Endothelial cell of umbilical vein (primary cell): ENCODE data around the gene SERPINA3. TPM values are rescaled to one million over a fixed set of nuclear protein-coding genes. Genes with fewer than 3 reads are reported as not detected.

Source experiments
- BruUV-seq: library from RNA; stranded (reverse); fragments of 400-500 nt; replicated peaks from 2 replicates; lab custom pipeline; 2021; lab: Mats Ljungman, UMichigan
- CTCF ChIA-PET: fragments of 300-600, 350-600 bp; sonication (Branson Sonifier 250); formaldehyde crosslinking; loops from one replicate; lab custom pipeline; 2021; ENCODE audit warnings: antibody characterized with exemption, inconsistent platforms; lab: Charles Lee
- POLR2A ChIA-PET: fragments of 300-600, 350-600 bp; sonication (Branson Sonifier 250); formaldehyde crosslinking; loops from one replicate; lab custom pipeline; 2021; ENCODE audit warnings: antibody characterized with exemption, inconsistent platforms; lab: Charles Lee
- DNase-seq: peaks from one replicate; pipeline ENCODE4 v3.0.0-alpha.2; 2011; ENCODE audit warnings: low read depth, low spot score
- FAIRE-seq: peaks from 2 replicates; lab custom pipeline; 2011; peaks lifted over from hg19 to GRCh38; lab: Jason Lieb, UNC
- H2AFZ ChIP-seq: 2 replicates; pipeline ENCODE4 v1.6.0; 2012; ENCODE audit warnings: low read depth, low read length, control low read depth, inconsistent platforms
- H3K27ac ChIP-seq: 2 replicates; pipeline ENCODE4 v1.5.1; 2011; ENCODE audit warnings: low read depth, mild to moderate bottlenecking, control low read depth, low read length, moderate library complexity; ENCODE audit not compliant: insufficient read depth
- H3K27me3 ChIP-seq, 2 experiments: 2 replicates each; pipeline versions ENCODE4 v1.6.0 to v1.6.1; 2011; ENCODE audit warnings: low read length in 2 of 2, mixed read lengths in 1 of 2; ENCODE audit not compliant: control insufficient read depth in 2 of 2, insufficient read depth in 2 of 2
- H3K36me3 ChIP-seq, 2 experiments: 2 replicates in 1 of 2; 3 replicates in 1 of 2; pipeline ENCODE4 v1.5.1; 2011; ENCODE audit warnings: low read length in 2 of 2, mild to moderate bottlenecking in 1 of 2, moderate library complexity in 1 of 2; ENCODE audit not compliant: control insufficient read depth in 2 of 2, insufficient read depth in 2 of 2; ENCODE audit errors: extremely low read depth in 1 of 2
- H3K4me1 ChIP-seq: 3 replicates; pipeline ENCODE4 v1.5.1; 2011; ENCODE audit warnings: mild to moderate bottlenecking, low read length; ENCODE audit not compliant: control insufficient read depth, insufficient read depth; ENCODE audit errors: extremely low read depth
- H3K4me2 ChIP-seq: 2 replicates; pipeline ENCODE4 v1.6.1; 2011; ENCODE audit warnings: low read length, control low read depth, mixed read lengths; ENCODE audit not compliant: insufficient read depth
- H3K4me3 ChIP-seq, 3 experiments: fragments of 200-600 bp in 1 of 3; sonication (generic), shearing (Covaris generic) in 1 of 3; replicated peaks in 1 of 3; 2 replicates each; pipeline ENCODE4 v1.5.1; 2011 to 2016; ENCODE audit warnings: control low read depth in 3 of 3, low read length in 3 of 3, mild to moderate bottlenecking in 2 of 3, inconsistent platforms in 1 of 3, low read depth in 1 of 3, moderate library complexity in 1 of 3; ENCODE audit not compliant: insufficient read depth in 1 of 3
- H3K79me2 ChIP-seq: 2 replicates; pipeline ENCODE4 v1.6.0; 2012; ENCODE audit warnings: low read length, inconsistent platforms; ENCODE audit not compliant: control insufficient read depth, insufficient read depth
- H3K9ac ChIP-seq: replicated peaks from 2 replicates; pipeline ENCODE3; 2011; ENCODE audit warnings: low read length, control low read depth; ENCODE audit not compliant: insufficient read depth; ENCODE audit errors: extremely low read depth
- H3K9me1 ChIP-seq: replicated peaks from 3 replicates; pipeline ENCODE4 v1.6.0; 2011; ENCODE audit warnings: mild to moderate bottlenecking, low read length; ENCODE audit not compliant: control insufficient read depth, insufficient read depth; ENCODE audit errors: extremely low read depth
- H3K9me3 ChIP-seq: replicated peaks from 2 replicates; pipeline ENCODE4 v1.5.1; 2012; ENCODE audit warnings: low read length, inconsistent platforms; ENCODE audit not compliant: control insufficient read depth, insufficient read depth
- H4K20me1 ChIP-seq: replicated peaks from 2 replicates; pipeline ENCODE3; 2011; ENCODE audit warnings: mild to moderate bottlenecking, low read length; ENCODE audit not compliant: control insufficient read depth, insufficient read depth; ENCODE audit errors: extremely low read depth
- EZH2 ChIP-seq: IDR thresholded peaks from 2 replicates; pipeline ENCODE4 v1.6.1; 2012; ENCODE audit warnings: borderline replicate concordance, low read depth, mild to moderate bottlenecking, moderate library complexity, low read length, inconsistent platforms; ENCODE audit not compliant: severe bottlenecking
- FOS ChIP-seq: IDR thresholded peaks from 2 replicates; pipeline ENCODE4 v1.6.1; 2011; ENCODE audit warnings: mild to moderate bottlenecking, low read length, moderate library complexity, borderline replicate concordance; ENCODE audit not compliant: insufficient read depth
- GATA2 ChIP-seq: IDR thresholded peaks from 2 replicates; pipeline ENCODE4 v1.7.0; 2011; ENCODE audit warnings: low read depth, mild to moderate bottlenecking, moderate library complexity, mixed read lengths, low read length; ENCODE audit not compliant: insufficient read length, insufficient read depth
- JUN ChIP-seq: IDR thresholded peaks from 2 replicates; pipeline ENCODE4 v1.6.1; 2011; ENCODE audit warnings: borderline replicate concordance, low read depth; ENCODE audit not compliant: insufficient read length, insufficient read depth
- MYC ChIP-seq: IDR thresholded peaks from one replicate; pipeline ENCODE4 v1.6.1; 2011; ENCODE audit warnings: mild to moderate bottlenecking, low read depth, low read length
- POLR2A ChIP-seq: IDR thresholded peaks from 2 replicates; pipeline ENCODE4 v1.6.1; 2012; ENCODE audit warnings: low read depth, mild to moderate bottlenecking, control low read depth, low read length
- POLR2AphosphoS5 ChIP-seq: IDR thresholded peaks from 2 replicates; pipeline ENCODE4 v1.6.1; 2012; ENCODE audit warnings: low read depth, mild to moderate bottlenecking, control low read depth, low read length, moderate library complexity; ENCODE audit not compliant: insufficient read depth
- dilution Hi-C: fragments of 300-500 bp; cut with MboI; formaldehyde crosslinking; loops from one replicate; pipeline ENCODE4 v1.15.0; 2019; ENCODE audit warnings: low sequenced_read_pairs; ENCODE audit not compliant: extremely low pct_ligation_motif_present
- intact Hi-C: fragments of 100-400 bp; cut with micrococcal nuclease; formaldehyde crosslinking; loops from one replicate; pipeline ENCODE4 v1.10.0; 2022
- polyA plus RNA-seq, 4 experiments: library from polyadenylated mRNA; depleted of rRNA in 3 of 4; stranded (reverse) in 3 of 4; unstranded in 1 of 4; fragments of >200 nt; gene quantifications; 2 replicates each; pipeline versions ENCODE4 v1.2.1 to v1.2.3, GENCODE V29; 2011 to 2012; ENCODE audit warnings: missing spikeins in 1 of 4
- total RNA-seq: library from RNA; stranded (reverse); gene quantifications from 2 replicates; pipeline ENCODE4 v1.2.3, GENCODE V29; 2021
- TF ChIP-seq, protein P1 (sequence below): IDR thresholded peaks from 2 replicates; pipeline ENCODE4 v1.6.1; 2011; ENCODE audit not compliant: insufficient read depth, insufficient read length
- TF ChIP-seq, protein P2 (sequence below), 2 donors: IDR thresholded peaks; 1 replicate in 1 of 2; 2 replicates in 1 of 2; pipeline ENCODE4 v1.5.1; 2011; ENCODE audit warnings: low read length in 2 of 2, mild to moderate bottlenecking in 2 of 2, moderate library complexity in 2 of 2, control low read depth in 1 of 2, inconsistent platforms in 1 of 2, low read depth in 1 of 2; ENCODE audit not compliant: insufficient read depth in 1 of 2; ENCODE audit errors: extremely low read depth in 1 of 2

SERPINA3 gene
- total and polyA plus RNA-seq, 2 donors (not counting 3 experiments of a cell fraction or from before 2014, with no cell fraction given): not detected

GRCh38 chr14:94624537-94625352 lies 12.6 kb downstream of the SERPINA3 start:
- H3K79me2 ChIP-seq: no peaks in the 10 kb centered on the region
- H3K4me3 ChIP-seq: no peak overlapping the region
- no peaks in the 10 kb centered on the region for H3K9me3 ChIP-seq
- no peak overlapping the region for H3K9ac ChIP-seq
- dilution Hi-C loops (no loop called here), intact Hi-C loops (no loop called here)
- no TSS peak for BruUV-seq
- no peak overlapping the region for H3K27ac ChIP-seq
- no peak overlapping the region for H2AFZ ChIP-seq
- H3K4me1 ChIP-seq: no peaks in the 10 kb centered on the region
- no peak for FAIRE-seq
- no peak for DNase-seq
- no peak overlapping the region for H3K4me2 ChIP-seq
- no peak for TF ChIP-seq GATA2
- TF ChIP-seq FOS: no peak
- no peak for TF ChIP-seq POLR2A
- TF ChIP-seq POLR2AphosphoS5: no peak
- TF ChIP-seq, protein P1, sequence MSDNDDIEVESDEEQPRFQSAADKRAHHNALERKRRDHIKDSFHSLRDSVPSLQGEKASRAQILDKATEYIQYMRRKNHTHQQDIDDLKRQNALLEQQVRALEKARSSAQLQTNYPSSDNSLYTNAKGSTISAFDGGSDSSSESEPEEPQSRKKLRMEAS: no peak
- no peak for TF ChIP-seq MYC
- TF ChIP-seq, protein P2, sequence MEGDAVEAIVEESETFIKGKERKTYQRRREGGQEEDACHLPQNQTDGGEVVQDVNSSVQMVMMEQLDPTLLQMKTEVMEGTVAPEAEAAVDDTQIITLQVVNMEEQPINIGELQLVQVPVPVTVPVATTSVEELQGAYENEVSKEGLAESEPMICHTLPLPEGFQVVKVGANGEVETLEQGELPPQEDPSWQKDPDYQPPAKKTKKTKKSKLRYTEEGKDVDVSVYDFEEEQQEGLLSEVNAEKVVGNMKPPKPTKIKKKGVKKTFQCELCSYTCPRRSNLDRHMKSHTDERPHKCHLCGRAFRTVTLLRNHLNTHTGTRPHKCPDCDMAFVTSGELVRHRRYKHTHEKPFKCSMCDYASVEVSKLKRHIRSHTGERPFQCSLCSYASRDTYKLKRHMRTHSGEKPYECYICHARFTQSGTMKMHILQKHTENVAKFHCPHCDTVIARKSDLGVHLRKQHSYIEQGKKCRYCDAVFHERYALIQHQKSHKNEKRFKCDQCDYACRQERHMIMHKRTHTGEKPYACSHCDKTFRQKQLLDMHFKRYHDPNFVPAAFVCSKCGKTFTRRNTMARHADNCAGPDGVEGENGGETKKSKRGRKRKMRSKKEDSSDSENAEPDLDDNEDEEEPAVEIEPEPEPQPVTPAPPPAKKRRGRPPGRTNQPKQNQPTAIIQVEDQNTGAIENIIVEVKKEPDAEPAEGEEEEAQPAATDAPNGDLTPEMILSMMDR (IDR thresholded peaks at IDR 0.05; ENCODE audit: extremely low read depth in 1 of 2, insufficient read depth in 1 of 2, low read depth in 1 of 2, low read length in 2 of 2): no peak
- TF ChIP-seq JUN: no peak
- TF ChIP-seq EZH2: no peak
- H3K27me3 ChIP-seq: no peaks in the 10 kb centered on the region
- no peaks in the 10 kb centered on the region for H4K20me1 ChIP-seq
- POLR2A ChIA-PET: no interaction called here
- no peaks in the 10 kb centered on the region for H3K9me1 ChIP-seq
- CTCF ChIA-PET: no interaction called here
- no peaks in the 10 kb centered on the region for H3K36me3 ChIP-seq
